ENCODE measurements around the gene OCA2. TPM values are rescaled to one million over a fixed set of nuclear protein-coding genes. Genes with fewer than 3 reads are reported as not detected.

OCA2 gene
- total and polyA plus RNA-seq, 2 of the 8 experiments (the other 6 are each of a cell fraction or from before 2014, with no cell fraction given) = 0.20 TPM

DNA sequence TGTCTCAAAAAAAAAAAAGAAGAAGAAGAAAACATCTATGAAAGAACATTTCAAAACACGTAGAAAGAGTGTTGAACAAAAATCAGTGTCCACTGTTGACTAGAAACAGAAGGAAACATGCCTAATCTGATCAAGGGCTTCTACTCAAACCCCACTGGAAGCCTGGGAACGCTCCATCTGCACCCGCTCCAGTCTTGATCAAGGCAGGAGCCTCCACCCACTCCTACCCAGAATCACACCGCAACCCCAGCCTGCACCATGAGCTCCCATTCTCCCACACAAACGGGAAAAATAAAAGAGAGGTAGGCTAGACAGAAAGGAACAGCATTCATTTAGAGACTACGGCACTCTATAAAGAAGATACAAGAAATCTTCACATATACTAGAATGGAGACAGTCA lies 40.9 kb upstream of the OCA2 start:
- Histone ChIP-seq H3K9me3 (ENCODE audit: insufficient read depth in 2 of 2, low read depth in 1 of 2, low read length in 1 of 2) (no peaks in the 10 kb centered on the region), H3K79me1 (ENCODE audit: low read depth, low read length) (no peaks in the 10 kb centered on the region), H3K27me3 (replicated peaks in 1 of 4; ENCODE audit: control insufficient read depth in 3 of 4, extremely low read depth in 1 of 4, insufficient read depth in 3 of 4, low read length in 3 of 4) (no peaks in the 10 kb centered on the region), H3K4me1 (replicated peaks in 1 of 4; ENCODE audit: control insufficient read depth in 3 of 4, insufficient read depth in 4 of 4, low read length in 3 of 4) (no peaks in the 10 kb centered on the region), H2BK5ac (ENCODE audit: low read depth, low read length) (no peak overlapping the region), H2BK20ac (ENCODE audit: low read length) (no peak overlapping the region), H3K23ac (ENCODE audit: insufficient read length) (no peak overlapping the region), H2BK12ac (ENCODE audit: low read depth, low read length) (no peak overlapping the region), H2BK120ac (replicated peaks; ENCODE audit: low read depth, low read length) (no peak overlapping the region), H2AK5ac (ENCODE audit: low read depth, low read length) (no peak overlapping the region), H4K5ac (ENCODE audit: insufficient read length, low read depth, low read length) (no peak overlapping the region), H4K91ac (replicated peaks; ENCODE audit: insufficient read length, low read length) (no peak overlapping the region), H3K23me2 (ENCODE audit: low read depth, low read length) (no peaks in the 10 kb centered on the region), H3K56ac (replicated peaks; ENCODE audit: insufficient read length, low read depth, low read length) (no peak overlapping the region), H3K18ac (ENCODE audit: extremely low read depth, low read length) (no peak overlapping the region), H3K27ac (ENCODE audit: low read depth, low read length) (no peak overlapping the region), H3K36me3 (ENCODE audit: control insufficient read depth in 2 of 4, insufficient read depth in 4 of 4, low read length in 3 of 4) (peaks cover 6 to 39% (median 25%) of the 10 kb centered on the region in 4 experiments; a peak in 7 of 8 replicates), H3K9ac (replicated peaks in 1 of 4; ENCODE audit: extremely low read depth in 1 of 4, low read depth in 3 of 4, low read length in 3 of 4) (no peak overlapping the region), H3K4me2 (ENCODE audit: insufficient read depth in 1 of 2, low read depth in 2 of 2, low read length in 2 of 2) (no peak overlapping the region), H2AFZ (ENCODE audit: low read length) (no peak overlapping the region), H3K79me2 (ENCODE audit: control insufficient read depth in 1 of 2, insufficient read depth in 2 of 2, low read length in 2 of 2) (no peaks in the 10 kb centered on the region), H3K4me3 (ENCODE audit: extremely low read depth in 1 of 4, insufficient read depth in 2 of 4, low read depth in 3 of 4, low read length in 4 of 4) (no peak overlapping the region), H4K20me1 (replicated peaks in 1 of 2; ENCODE audit: control insufficient read depth in 1 of 2, insufficient read depth in 2 of 2, low read length in 2 of 2) (peaks cover 2% of the 10 kb centered on the region in 2 experiments), H3K14ac (ENCODE audit: insufficient read length) (no peak overlapping the region), H3K4ac (replicated peaks; ENCODE audit: insufficient read length, low read depth, low read length) (no peak overlapping the region), H4K8ac (ENCODE audit: extremely low read depth, insufficient read depth, low read length) (no peak overlapping the region), H2BK15ac (ENCODE audit: low read length) (no peak overlapping the region)
- ChIA-PET CTCF (ENCODE audit: partially characterized antibody) (no interaction called here), POLR2A (ENCODE audit: partially characterized antibody) (no interaction called here)
- 93% methylated on average over 6 of the region's 6 CpGs; no CpG with 5 or more reads in 1 of the 2 experiments for WGBS, 2 experiments (ENCODE audit: extremely low coverage in 1 of 2, insufficient coverage in 1 of 2, insufficient read length in 1 of 2, insufficient replicate concordance in 2 of 2, low coverage in 1 of 2, low lambda C conversion rate in 2 of 2, missing lambda C conversion rate in 1 of 2)
- no peak for FAIRE-seq
- DNase-seq (ENCODE audit: low read depth in 1 of 2, low spot score in 2 of 2) = no peak
- TF ChIP-seq SIRT6 (IDR thresholded peaks at IDR 0.05; ENCODE audit: low read length) = no peak
- no peak for TF ChIP-seq RBBP5 (IDR thresholded peaks at IDR 0.05; ENCODE audit: borderline replicate concordance, low read depth, low read length)
- no peak for TF ChIP-seq SIN3A (conservative IDR thresholded peaks at IDR 0.05 in 1 of 2, IDR thresholded peaks at IDR 0.05 in 1 of 2; ENCODE audit: low read depth in 1 of 2, low read length in 2 of 2)
- no peak for TF ChIP-seq KDM1A (IDR thresholded peaks at IDR 0.05; ENCODE audit: borderline replicate concordance, low read length)
- TF ChIP-seq, protein P1, sequence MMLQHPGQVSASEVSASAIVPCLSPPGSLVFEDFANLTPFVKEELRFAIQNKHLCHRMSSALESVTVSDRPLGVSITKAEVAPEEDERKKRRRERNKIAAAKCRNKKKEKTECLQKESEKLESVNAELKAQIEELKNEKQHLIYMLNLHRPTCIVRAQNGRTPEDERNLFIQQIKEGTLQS (IDR thresholded peaks at IDR 0.05; ENCODE audit: insufficient read depth, low read depth, low read length) = no peak
- TF ChIP-seq KDM4A (IDR thresholded peaks at IDR 0.05; ENCODE audit: low read depth, low read length, severe bottlenecking) = no peak
- no peak for TF ChIP-seq TCF12 (IDR thresholded peaks at IDR 0.05; ENCODE audit: low read depth, low read length)
- TF ChIP-seq TAF7 (optimal IDR thresholded peaks at IDR 0.05; ENCODE audit: borderline replicate concordance, low read depth, low read length) = no peak
- no peak for TF ChIP-seq TBP (IDR thresholded peaks at IDR 0.05; ENCODE audit: low read depth, low read length)
- TF ChIP-seq, protein P2, sequence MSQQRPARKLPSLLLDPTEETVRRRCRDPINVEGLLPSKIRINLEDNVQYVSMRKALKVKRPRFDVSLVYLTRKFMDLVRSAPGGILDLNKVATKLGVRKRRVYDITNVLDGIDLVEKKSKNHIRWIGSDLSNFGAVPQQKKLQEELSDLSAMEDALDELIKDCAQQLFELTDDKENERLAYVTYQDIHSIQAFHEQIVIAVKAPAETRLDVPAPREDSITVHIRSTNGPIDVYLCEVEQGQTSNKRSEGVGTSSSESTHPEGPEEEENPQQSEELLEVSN (IDR thresholded peaks at IDR 0.05) = no peak
- TF ChIP-seq HDAC6 (IDR thresholded peaks at IDR 0.05; ENCODE audit: low read depth, low read length) = no peak
- no peak for TF ChIP-seq FOSL1 (IDR thresholded peaks at IDR 0.05; ENCODE audit: insufficient read depth, low read depth, low read length)
- TF ChIP-seq HDAC2 (IDR thresholded peaks at IDR 0.05; ENCODE audit: borderline replicate concordance in 1 of 2, low read depth in 2 of 2, low read length in 2 of 2) = no peak

All from H1 (cell line).